DMS 273 (cell line): ENCODE results near the gene ARL4D.
"Not testable (repeated sequence)": the region's sequence is repeated elsewhere in the genome, so short reads cannot be mapped to it uniquely, and the experiment has no call there.

ENCODE experiments used
- DNase-seq: peaks from one replicate; lab custom pipeline; 2025; ENCODE audit not compliant: unreplicated experiment; lab: John Stamatoyannopoulos, UW

The ARL4D gene

DNA sequence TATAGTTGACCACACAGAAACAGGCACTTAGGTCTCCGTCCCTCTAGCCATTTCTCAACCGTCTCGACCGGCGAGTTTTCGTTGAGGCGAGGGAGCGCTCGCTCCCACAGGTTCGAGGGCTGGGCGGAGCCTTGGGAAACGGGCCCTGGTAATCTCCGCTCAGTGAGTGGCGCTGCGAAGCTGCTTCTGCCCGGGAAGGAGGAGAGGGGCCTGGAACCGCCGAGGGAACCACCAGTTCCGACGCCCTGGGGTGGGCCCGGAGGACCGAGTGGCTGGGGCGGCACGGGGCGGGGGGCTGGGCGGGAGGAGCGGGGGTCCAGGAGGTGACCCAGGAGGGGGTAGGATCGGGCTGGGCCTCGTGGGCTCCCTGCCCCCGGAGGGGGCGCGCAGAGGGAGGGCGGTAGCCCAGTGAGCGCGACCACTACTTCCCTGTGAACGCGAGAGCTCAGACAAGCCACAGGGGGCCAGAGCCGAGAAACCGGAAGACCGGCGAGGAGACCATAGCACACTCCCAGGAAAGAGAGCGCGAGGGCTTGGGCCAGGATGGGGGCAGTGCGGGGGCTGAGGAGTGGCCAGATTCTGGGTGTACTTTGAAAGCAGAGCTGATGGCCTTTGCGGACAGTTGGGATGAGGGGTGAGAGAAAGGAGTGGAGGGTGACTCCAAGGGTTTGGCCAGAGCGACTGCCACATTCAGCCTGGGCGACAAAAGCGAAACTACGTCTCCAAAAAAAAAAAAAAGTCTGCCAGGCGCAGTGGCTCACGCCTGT is 29.9 kb upstream of the ARL4D start:
- DNase-seq = no peak

DNA sequence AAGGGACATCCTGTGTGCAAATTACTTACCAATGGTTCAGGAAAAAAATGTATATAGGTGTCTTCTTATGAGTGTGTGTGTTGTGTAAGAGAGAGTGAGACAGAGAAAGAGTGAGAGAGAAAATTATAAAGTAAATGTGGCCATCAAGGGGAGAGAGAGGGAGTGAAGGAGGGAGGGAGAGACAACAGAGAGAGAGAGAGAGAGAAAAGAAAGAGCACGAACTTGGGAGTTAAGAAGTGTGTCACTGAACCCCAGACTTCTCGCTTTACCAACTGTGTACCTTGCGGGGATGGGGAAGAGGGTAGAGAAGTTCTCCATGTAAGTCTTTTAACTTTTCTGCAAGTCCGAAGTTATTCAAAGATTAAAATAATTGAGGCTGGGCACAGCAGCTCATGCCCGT is 28.8 kb upstream of the ARL4D start:
- no peak for DNase-seq

DNA sequence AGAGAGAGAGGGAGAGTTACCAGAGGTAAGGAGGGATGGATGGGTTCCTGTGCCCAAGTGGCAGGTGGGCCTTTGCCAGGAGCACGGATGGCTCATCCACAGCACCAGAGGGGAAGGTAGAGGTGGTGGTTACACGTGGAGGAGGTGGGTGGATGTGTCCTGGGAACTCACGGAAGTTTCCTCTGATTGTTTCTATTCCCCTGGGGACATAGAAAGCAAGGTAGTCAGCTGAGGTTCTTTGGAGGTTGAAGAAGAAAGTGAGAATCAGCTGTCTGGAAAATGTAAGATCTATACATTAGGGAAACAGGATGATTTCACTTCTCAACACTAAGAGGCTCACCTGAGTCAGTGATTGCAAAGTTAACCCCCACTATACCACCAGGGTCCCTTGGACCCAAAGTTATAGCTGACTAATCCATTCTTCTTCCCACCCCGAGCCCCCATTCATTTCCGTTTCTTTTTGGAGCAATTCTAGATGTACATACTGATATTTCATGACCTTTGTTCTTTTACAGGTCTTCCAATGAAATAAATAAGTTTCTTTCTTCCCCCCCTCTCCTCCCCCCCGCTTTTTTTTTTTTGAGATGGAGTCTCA is 27.5 kb upstream of the ARL4D start:
- DNase-seq = no peak

DNA sequence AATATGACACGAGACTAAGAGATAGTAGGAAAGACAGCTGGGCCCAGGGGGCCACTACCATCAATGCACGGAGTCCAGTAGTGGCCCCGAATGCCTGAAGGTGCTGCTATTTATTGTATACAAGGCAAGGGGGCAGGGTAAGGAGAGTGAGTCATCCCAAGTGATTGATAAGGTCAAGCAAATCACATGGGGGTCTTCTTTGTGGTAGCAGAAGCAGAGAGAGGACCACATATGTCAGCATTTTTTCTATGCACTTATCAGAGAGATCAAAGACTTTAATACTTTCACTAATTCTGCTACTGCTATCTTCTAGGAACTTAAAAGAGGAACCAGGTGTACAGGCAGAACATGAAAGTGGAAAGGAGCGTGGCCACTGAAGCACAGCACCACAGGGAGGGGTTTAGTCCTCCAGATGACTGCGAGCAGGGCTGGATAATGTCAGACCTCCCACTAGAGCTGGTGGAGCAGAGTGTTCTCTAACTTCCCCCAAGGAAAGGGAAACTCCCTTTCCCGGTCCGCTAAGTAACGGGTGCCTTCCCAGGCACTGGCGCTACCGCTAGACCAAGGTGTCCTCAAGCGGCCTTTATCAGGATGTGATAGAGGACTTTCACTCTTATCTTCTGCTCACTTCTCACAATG is 26.4 kb upstream of the ARL4D start:
- DNase-seq = no peak

DNA sequence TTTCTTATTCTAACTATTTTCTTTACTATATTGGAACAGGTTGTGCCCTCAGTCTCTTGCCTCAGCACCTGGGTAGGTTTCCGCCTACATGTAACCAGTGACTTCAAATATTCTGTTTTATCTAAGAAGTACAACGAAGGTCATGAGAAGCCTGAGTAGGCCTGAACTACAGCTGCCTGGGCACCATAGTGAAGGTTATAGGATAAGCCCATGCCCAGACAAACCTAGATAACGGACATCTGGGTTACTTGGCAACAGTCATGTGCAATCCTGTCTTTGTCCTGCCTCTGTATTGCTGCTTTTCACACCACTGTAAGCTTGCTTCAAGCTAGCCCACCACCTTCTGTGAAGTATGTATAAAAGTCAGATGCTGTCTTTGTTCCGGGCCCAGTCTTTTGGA is 25.4 kb upstream of the ARL4D start:
- DNase-seq = no peak

DNA sequence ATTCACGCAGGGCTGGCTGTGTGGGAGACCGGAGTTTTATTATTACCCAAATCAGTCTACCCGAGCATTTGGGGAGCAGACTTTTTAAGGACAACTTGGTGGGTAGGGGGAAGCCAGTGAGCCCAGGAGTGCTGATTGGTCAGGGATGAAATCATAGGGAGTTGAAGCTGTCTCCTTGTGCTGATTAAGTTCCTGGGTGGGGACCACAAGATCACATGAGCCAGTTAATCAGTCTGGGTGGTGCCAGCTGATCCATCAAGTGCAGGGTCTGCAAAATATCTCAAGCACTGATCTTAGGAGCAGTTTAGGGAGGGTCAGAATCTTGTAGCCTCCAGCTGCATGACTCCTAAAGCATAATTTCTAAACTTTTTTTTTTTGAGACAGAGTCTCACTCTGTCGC is 22.9 kb upstream of the ARL4D start:
- not testable (repeated sequence) for DNase-seq

DNA sequence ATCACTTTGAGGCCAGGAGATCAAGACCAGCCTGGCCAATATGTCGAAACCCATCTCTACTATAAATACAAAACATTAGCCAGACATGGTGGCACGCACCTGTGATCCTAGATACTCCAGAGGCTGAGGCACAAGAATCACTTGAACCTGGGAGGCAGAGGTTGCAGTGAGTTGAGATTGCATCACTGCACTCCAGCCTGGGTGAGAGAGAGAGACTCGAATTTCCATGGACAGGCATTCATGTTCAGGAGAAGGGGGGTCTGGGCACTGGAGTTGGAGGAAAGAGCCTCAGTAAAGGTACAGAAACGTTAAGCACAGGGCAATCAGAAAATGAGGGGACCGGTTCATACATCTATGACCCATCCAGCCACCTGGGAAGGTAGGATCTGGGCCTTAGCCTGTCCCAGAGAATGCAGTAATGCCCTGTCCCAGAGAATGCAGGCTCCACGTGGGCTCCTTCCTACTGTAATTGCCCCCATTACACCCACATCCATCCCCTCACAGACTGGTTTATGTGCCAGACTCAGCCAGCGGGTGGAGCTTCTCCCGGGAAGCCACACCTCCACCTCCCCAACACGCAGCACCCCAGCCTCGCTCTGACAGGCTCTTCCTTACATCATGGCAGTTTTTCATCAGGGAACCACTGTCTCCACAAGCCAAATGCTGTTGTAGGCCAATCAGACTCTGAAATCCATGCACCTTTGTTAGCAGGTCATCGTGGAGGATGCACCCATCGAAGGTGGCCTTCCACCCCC is 21.6 kb upstream of the ARL4D start:
- no peak for DNase-seq

DNA sequence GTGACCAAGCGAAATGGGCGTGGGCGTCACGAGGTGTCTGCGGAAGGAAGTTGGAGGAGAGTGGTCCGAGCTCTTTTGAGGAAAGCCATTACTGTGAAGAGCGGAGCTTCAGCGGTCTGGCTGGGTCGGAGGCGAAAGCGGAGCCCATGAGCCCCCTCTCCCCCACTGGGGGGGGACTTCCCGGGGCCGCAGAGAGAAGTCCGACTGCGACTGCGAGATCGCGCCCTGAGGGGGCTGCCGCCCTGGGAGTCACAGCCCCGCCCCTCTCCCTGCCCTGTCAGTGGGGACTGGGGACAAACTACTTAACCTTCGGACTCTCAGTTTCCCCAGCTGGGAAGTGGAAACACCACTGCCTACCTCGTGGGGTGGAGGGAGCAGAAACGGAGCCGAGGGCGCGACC is 20.0 kb upstream of the ARL4D start:
- DNase-seq = no peak

DNA sequence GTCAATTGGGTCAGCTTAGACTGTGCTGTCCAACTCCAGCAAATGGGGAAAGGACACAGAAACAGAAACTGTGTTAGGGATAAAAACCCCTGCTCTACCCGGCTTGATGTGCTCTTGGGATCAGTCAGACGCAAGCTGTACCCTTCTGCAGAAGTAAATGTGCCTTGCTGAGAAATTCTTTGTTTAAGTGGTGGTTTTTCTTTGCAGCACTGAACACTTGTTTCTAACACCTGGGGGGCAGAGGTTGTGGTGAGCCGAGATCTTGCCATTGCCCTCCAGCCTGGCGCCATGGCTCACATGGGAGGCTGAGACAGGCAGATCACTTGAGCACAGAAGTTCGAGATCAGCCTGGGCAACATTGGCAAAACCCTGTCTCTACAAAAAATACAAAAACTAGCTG is 18.5 kb upstream of the ARL4D start:
- no peak for DNase-seq

DNA sequence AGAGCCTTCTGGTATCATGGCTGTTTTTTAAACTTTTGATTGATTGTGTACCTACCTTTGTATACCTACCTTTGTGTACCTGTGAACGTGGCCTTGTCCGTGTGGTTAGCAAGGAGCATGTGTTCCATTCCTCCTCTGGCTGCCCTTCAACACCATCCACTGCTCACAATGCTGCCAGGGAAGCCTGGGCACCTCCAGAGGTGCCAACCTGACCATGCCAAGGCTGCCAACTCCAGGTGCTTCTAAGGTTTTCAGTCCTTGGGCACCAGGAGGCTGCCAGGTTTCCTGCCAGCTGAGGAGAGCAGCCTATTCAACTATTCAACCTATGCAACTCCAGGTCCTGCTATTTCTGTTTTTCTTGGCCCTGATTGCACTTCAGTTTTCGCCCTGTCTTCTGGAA is 17.6 kb upstream of the ARL4D start:
- no peak for DNase-seq

DNA sequence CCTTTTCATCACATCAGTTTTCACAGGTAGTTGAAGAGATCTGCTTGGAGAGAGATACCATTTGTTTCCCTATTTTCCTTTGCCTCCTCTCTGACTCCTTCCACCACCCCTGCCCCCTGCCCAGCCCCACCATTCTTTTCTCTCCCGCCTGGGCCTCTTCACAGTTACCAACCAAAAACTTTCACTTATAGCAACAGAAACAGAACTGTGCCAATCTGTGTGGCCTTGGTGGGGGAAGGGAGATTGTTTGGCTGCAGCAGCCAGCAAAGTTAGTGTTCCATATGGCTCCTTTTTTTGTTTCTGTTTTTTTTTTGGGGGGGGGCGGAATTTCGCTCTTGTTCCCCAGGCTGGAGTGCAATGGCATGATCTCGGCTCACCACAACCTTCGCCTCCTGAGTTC is 17.2 kb upstream of the ARL4D start:
- peak; percentile 26 for DNase-seq

DNA sequence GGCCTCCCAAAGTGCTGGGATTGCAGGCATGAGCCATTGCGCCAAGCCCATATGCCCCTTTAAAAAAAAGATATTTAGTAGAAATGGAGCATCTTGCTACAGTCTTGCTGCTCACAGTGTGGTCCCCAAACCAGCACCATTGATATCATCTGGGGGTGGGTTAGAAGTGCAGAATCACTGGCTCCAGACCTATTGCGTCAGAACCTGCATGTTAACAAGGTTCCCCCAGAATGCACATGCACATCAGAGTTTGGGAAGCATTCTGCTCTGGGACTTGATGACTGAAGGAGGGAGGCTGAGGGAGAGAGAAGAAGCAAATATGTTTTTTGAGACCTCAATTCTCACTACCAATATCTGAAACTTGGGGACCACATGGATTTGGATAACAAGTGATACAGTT is 16.0 kb upstream of the ARL4D start:
- no peak for DNase-seq

DNA sequence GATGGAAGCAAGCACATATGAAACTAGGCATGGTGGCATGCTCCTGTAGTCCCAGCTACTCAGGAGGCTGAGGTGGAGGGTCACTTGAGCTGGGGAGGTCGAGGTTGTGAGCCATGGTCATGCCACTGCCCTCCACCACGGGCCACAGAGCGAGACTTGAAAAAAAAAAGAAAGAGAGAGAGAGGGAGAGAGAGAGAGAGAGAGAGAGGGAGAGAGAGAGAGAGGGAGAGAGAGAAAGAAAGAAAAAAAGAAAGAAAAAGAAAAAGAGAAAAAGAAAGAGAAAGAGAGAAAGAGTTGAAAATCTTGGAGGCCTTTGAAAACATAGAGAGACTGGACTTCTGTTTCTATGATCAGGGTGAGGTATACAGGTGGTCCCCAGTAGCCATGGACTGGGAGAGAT is 15.4 kb upstream of the ARL4D start:
- DNase-seq = no peak

DNA sequence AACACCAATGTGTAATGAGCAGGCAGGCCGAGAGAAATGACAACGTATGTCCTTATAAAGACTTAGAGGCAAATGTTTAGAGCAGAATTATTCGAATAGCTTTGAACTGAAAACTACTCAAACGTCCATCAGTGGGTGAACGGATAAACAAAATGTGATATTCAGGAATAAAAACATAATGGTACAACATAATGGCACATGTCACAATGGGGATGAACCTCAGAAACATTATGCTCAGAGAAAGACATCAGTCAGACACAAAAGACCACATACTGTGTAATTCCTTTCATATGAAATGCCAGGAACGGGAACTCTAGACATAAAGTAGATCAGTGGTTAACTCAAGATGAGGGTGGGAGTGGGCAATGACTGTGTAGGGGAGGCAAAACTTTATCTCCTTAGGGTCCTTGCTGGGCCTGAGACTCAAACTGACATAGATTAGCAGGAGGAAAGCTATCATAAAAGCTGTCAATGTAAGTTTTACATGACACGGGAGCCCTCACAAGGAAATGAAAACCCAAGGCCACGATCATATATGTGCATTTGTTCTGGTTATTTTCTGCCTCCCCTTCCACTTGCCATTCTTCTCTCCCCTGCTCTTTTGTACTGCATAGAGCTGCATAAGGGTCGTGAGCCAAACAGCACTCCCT is 14.8 kb upstream of the ARL4D start:
- DNase-seq = no peak

DNA sequence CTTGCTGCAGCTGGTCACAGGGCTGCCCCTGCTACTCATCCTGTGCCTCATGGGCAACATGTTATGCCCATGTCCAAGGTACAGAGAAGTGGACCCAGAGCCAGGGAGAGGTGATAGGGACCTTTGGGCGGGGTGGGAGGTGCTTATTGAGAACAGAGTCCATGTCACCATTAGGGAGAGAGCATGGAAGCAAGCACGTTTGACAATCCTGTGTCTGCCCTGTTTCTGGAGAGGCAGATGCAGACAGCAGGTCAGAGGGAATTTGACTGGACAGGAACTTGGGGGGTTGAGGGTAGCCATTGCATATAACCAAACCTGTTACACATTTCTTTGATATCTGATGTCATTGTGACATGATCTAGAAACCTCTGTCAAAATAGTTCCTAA is 14.3 kb upstream of the ARL4D start:
- DNase-seq = no peak

DNA sequence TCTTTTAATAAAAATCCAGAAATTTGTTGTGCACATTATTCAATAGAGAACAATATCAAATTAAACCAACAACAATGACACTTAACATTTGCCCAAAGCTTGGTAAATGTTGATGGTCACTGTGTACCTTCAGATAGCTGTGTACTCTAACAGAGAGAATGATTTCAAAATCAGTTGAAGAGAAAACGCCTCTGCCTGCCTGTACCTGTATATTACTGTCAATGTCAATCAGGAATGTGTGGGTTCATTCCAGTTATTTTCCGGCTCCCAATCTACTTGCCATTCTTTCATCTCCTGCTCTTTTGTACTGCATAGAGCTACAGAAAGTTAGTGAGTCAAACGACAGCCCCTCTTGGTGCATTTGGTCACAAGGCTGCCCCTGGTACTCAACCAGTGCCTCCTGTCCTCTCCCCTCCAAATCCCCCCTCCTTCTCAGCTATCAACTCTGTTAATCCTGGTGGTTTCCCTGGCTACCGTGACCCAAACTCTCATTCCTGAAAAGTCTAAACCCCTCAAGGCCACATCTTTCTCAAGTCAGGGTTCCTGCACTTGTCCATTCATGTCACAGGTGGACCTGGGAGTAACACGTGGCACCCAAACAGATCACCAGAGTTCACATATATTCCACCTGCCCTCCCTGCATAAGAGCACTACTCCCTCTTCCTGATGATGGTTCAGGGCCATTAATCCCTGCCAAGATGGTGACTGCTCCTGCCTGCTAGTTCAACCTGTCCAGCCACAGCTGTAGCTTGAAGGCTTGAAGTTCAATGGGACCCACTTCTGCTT is 13.6 kb upstream of the ARL4D start:
- no peak for DNase-seq

DNA sequence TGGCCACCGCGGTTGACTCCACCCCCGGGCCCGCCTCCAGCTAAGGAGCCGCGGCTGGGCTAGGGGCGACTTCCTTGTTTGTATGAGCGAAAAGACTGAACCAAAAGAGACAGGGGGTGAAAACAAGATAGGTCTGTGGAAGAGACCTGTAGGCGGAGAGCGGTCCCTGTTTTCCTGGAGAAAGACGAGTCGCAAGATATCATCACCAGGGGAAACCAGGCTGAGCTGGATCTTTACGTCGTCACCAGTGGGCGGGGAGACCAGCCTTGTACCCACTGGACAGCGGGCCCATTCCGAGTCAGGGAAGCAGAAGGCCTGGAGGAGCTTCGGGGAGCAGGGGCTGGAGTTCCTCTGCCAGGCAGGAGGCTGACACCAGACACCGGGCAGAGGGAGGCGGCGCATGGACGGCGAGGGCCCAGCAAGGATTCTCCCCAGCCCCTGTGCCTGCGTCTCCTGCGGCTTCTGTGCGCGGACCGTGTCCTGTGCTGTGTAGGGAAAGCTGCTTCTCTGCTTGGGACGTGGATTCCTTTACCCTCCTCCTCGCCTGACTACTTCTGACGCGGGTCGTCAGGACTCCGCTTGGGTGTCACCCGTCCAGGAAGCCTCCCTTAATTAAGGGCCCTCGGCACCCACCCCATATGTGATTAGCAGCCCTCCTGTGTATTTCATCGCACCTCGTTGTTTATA is 10.3 kb upstream of the ARL4D start:
- peak; percentile 98 for DNase-seq

DNA sequence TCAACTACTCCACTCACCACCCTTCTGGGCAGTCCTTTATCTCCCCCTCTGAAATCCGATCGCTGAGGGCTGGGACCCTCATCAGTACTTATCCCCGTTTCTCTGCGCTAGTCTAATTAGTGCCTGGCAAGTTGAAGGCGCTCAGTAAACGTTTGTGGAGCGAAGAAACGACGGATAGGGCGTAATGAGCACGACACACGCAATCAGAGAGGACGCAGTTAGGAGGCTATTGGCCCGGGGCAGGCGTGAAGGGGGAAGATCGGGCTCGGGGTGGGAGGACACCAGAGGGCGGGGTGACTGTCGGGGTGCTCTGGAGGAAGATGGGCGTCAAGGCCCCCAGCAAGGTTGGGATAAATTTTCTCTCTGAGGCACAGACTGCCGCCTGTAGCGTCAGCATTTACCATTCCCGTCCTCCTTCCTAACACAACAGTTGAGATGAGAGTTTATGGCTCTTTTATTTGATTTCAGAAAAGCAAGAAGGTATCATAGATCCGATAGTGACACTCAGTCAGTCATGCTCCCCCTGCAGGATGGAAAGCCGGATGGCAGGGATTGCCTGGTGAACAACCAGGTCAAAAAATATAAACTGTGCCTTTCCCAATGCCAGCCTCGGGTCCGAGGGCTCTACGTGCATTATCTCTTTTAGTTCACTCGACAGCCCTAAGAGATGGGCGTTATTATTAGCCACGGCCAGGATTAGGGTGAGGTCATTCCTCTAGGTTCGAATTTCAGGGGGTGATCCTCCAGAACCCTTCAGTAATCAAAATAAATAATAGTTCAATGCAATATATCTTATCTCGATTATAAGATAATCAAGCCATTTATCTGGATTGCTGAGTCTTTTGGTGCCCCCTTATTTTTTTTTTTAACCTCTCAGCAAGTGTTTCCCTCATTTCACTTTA is 9.5 kb upstream of the ARL4D start:
- DNase-seq = peak; percentile 92

DNA sequence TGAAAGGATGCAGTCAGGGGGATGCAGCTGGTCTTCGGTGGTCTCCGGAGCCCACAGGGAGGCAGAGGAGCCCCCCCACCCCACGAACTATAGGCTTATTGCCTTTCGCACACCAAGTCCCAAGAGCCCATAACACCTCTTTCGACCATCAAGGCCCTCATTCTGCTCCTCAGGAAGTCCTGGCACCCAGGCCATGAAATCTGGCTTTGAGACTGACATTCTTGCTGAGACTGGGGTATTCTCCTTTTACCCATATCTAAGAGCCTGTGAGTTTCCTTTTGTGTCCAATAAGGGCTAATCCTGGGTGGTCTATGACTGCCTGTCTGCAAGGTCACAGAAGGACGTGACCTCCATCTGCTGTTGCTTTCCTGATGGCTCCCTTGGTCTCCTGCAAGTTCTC is 6.4 kb upstream of the ARL4D start:
- DNase-seq = no peak
